ENCODE measurements around the gene TTN.
A peak's percentile ranks its signal among the peaks of the same experiment; 100 is the strongest.

Gene TTN

DNA sequence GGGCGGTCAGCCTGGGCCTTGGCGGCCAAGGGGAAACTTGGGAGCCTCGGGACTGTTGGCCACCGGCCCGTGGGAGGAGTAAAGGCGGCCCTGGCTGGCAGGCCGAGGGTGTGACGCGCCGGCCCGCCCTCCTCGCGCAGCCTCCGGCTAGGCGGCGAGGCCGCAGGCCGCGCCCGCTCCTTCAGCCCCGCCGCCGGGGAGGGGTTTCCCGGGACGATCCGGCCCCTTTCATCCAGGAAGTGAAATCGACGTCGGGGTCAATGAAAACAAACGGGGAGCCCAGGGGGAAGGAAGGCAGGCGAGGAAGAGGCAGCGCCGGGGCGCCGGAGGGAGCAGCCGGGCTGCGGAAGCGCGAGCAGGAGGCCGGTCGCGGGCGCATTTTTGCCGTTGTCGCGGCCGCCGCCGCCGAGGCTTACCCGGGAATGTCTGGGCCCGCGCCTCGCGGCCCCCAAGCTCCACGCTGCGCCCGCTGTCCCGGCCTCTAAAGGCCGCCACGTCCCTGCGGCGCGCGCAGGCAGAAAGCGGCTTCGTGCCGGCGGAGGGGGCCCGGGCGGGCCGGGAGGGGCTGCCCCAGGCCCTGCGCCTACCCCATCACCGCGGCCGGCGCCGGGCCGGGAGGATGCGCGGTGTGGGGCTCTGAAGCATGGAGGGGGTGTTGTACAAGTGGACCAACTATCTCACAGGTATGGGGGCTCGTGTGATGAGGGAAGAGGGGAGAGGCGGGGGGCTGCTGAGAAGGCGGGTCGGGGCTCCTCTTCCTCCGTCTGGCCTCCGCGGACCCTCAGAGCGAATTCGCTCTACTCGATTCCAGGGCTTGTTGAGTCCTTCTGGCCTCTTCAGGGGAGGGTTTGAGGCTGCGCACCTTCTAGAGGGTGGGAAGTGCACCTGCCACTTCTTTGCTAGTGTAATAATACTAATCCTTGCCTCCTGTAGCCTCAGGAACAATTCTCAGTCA lies 326.7 kb downstream of the TTN start, which contains the start of gene PLEKHA3:
Gene PLEKHA3, plus strand, starts transcription at position 231 of the 955 bp plus-strand sequence. Its CDS starts 413 bp downstream, at position 644.
- DNase-seq (ENCODE audit: low read depth in 1 of 2, low spot score in 1 of 2): peak; percentile 80 to 90
- TF ChIP-seq JUND (IDR thresholded peaks at IDR 0.05; ENCODE audit: low read depth): no peak
- in situ Hi-C loops (cut with HindIII; ENCODE audit: low pct_unique_long_range_greater_than_20kb, low sequenced_read_pairs): no loop called here

- in situ Hi-C loops (cut with HindIII; ENCODE audit: low pct_unique_long_range_greater_than_20kb, low sequenced_read_pairs): no loop called here
- no peak for TF ChIP-seq JUND (IDR thresholded peaks at IDR 0.05; ENCODE audit: low read depth)
- DNase-seq (ENCODE audit: low read depth in 1 of 2, low spot score in 1 of 2): no peak
Measured at GRCh38 chr2:178479758-178480226, 327.4 kb downstream of the TTN start.

DNA sequence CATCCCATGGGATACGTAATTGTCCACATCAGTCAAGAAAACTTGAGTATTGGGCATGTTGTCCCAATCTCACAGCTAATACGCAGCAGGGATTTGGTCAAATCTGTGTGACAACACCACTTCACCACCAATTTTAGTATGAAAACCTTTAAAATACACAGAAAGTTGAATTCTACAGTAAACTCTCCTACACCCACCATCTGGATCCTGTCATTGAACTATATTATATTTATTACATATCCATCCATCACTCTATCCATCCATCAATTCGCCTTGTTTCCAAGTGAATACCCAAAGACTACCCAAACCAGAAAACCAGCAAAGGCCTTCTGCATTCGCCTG lies 328.0 kb downstream of the TTN start:
- no peak for TF ChIP-seq JUND (IDR thresholded peaks at IDR 0.05; ENCODE audit: low read depth)
- no peak for DNase-seq (ENCODE audit: low read depth in 1 of 2, low spot score in 1 of 2)
- in situ Hi-C loops (cut with HindIII; ENCODE audit: low pct_unique_long_range_greater_than_20kb, low sequenced_read_pairs): no loop called here

GRCh38 chr2:178478439-178479274 lies 328.6 kb downstream of the TTN start, which contains the start of gene FKBP7:
Gene FKBP7, minus strand, starts transcription at chr2:178478600. Its CDS starts 101 bp downstream, at chr2:178478499.
- DNase-seq (ENCODE audit: low read depth in 1 of 2, low spot score in 1 of 2): peak; percentile 48 to 80
- in situ Hi-C loops (cut with HindIII; ENCODE audit: low pct_unique_long_range_greater_than_20kb, low sequenced_read_pairs): no loop called here
- no peak for TF ChIP-seq JUND (IDR thresholded peaks at IDR 0.05; ENCODE audit: low read depth)

DNA sequence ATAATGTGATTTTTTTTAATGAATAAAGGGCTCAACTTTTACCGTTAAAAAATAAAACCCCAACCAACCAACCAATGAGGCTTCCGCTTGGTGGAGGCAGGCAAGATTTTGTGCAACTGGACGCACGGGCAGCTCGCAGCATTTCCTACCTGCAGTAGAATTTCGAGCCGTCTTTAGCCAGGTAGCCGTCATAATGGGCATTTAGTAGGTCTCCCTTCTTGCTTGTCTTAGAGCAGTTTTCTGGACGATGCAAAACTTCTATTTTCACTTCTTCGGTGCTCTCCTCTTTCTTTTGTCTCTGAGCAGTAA lies 329.1 kb downstream of the TTN start:
- no peak for TF ChIP-seq JUND (IDR thresholded peaks at IDR 0.05; ENCODE audit: low read depth)
- in situ Hi-C loops (cut with HindIII; ENCODE audit: low pct_unique_long_range_greater_than_20kb, low sequenced_read_pairs): no loop called here
- no peak for DNase-seq (ENCODE audit: low read depth in 1 of 2, low spot score in 1 of 2)

GRCh38 chr2:178477443-178478129 lies 329.6 kb downstream of the TTN start:
- no peak for TF ChIP-seq JUND (IDR thresholded peaks at IDR 0.05; ENCODE audit: low read depth)
- in situ Hi-C loops (cut with HindIII; ENCODE audit: low pct_unique_long_range_greater_than_20kb, low sequenced_read_pairs): no loop called here
- no peak for DNase-seq (ENCODE audit: low read depth in 1 of 2, low spot score in 1 of 2)

DNA sequence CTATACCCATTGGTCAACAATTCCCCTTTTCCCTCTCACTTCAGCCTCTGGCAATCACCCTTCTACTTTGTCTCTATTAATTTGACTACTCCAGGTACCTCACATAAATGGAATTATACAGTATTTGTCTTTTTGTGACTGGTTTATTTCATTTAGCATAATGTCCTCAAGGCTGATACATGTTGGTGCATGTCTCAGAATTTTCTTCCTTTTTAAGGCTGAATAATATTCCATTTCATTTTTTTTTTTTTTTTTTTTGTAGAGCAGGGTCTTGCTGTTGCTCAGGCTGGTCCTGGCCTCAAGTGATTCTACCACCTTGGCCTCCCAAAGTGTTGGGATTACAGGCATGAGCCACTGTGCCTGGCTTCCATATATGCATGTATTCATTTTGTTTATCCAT lies 330.7 kb downstream of the TTN start:
- in situ Hi-C loops (cut with HindIII; ENCODE audit: low pct_unique_long_range_greater_than_20kb, low sequenced_read_pairs): no loop called here
- no peak for DNase-seq (ENCODE audit: low read depth in 1 of 2, low spot score in 1 of 2)
- TF ChIP-seq JUND (IDR thresholded peaks at IDR 0.05; ENCODE audit: low read depth): no peak
